A549 (cell line): Measurements from ENCODE around the gene FGF18.
"Not testable (repeated sequence)": the region's sequence is repeated elsewhere in the genome, so short reads cannot be mapped to it uniquely, and the experiment has no call there.

Source experiments
- CHD2 ChIP-seq: fragments of 150-350 bp; IDR thresholded peaks from 2 replicates; pipeline ENCODE4 v1.6.1; 2014; ENCODE audit warnings: low read length; ENCODE audit not compliant: partially characterized antibody
- ESRRA ChIP-seq: fragments of 150-350 bp; IDR thresholded peaks from 2 replicates; pipeline ENCODE4 v1.6.1; 2014; ENCODE audit warnings: mild to moderate bottlenecking, low read length, borderline replicate concordance
- TF ChIP-seq, protein P1 (sequence below): fragments of >200 bp; sonication (Bioruptor Twin); formaldehyde crosslinking; IDR thresholded peaks from 3 replicates; pipeline ENCODE4 v1.5.1; 2016

DNA sequence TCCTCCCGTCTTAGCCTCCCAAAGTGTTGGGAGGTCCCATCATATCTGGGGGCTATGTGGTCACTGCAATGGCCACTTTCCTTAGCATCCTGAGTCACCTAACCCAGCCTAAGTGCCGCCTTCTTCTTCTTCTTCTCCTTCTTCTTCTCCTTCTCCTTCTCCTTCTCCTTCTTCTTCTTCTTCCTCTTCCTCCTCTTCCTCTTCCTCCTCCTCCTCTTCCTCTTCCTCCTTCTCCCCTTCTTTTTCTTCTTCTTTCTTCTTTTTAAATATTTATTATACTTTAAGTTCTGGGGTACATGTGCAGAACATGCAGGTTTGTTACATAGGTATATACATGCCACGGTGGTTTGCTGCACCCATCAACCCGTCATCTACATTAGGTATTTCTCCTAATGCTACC is 78.0 kb downstream of the FGF18 start:
- not testable (repeated sequence) for TF ChIP-seq ESRRA, CHD2
- TF ChIP-seq, protein P1, sequence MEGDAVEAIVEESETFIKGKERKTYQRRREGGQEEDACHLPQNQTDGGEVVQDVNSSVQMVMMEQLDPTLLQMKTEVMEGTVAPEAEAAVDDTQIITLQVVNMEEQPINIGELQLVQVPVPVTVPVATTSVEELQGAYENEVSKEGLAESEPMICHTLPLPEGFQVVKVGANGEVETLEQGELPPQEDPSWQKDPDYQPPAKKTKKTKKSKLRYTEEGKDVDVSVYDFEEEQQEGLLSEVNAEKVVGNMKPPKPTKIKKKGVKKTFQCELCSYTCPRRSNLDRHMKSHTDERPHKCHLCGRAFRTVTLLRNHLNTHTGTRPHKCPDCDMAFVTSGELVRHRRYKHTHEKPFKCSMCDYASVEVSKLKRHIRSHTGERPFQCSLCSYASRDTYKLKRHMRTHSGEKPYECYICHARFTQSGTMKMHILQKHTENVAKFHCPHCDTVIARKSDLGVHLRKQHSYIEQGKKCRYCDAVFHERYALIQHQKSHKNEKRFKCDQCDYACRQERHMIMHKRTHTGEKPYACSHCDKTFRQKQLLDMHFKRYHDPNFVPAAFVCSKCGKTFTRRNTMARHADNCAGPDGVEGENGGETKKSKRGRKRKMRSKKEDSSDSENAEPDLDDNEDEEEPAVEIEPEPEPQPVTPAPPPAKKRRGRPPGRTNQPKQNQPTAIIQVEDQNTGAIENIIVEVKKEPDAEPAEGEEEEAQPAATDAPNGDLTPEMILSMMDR, result not testable (repeated sequence)
